Neural progenitor cell (in vitro differentiated cells): ENCODE data around the gene ADK. TPM values are rescaled to one million over a fixed set of nuclear protein-coding genes. Genes with fewer than 3 reads are reported as not detected.
"Not testable (repeated sequence)": the region's sequence is repeated elsewhere in the genome, so short reads cannot be mapped to it uniquely, and the experiment has no call there.

ENCODE experiments used
- DNase-seq: peaks from one replicate; pipeline ENCODE4 v3.0.0-alpha.2; 2016; ENCODE audit warnings: low spot score
- H2AFZ ChIP-seq: fragments of 200-600 bp; sonication (generic); replicated peaks from 2 replicates; pipeline ENCODE4 v1.6.1; 2016; ENCODE audit warnings: antibody characterized with exemption
- H3F3A ChIP-seq: fragments of 200-600 bp; sonication (generic); 2 replicates; pipeline ENCODE4 v1.6.1; 2016; ENCODE audit warnings: antibody characterized with exemption, low read depth
- H3K27ac ChIP-seq: fragments of 200-600 bp; sonication (generic); 2 replicates; pipeline ENCODE4 v1.5.1; 2016; ENCODE audit warnings: mild to moderate bottlenecking
- H3K27me3 ChIP-seq: fragments of 200-600 bp; sonication (generic); 2 replicates; pipeline ENCODE4 v1.6.1; 2016; ENCODE audit warnings: mild to moderate bottlenecking, moderate library complexity
- H3K36me3 ChIP-seq: fragments of 200-600 bp; sonication (generic); 2 replicates; pipeline ENCODE4 v1.5.1; 2016
- H3K4me1 ChIP-seq: fragments of 200-600 bp; sonication (generic); 2 replicates; pipeline ENCODE4 v1.6.1; 2016; ENCODE audit warnings: mixed run types
- H3K4me2 ChIP-seq: fragments of 200-600 bp; sonication (generic); 2 replicates; pipeline ENCODE4 v1.6.1; 2016
- H3K4me3 ChIP-seq: fragments of 200-600 bp; sonication (generic); 2 replicates; pipeline ENCODE4 v1.5.1; 2016
- H3K79me2 ChIP-seq: fragments of 200-600 bp; sonication (generic); 2 replicates; pipeline ENCODE4 v1.6.1; 2016; ENCODE audit warnings: low read depth
- H3K9ac ChIP-seq: fragments of 200-600 bp; sonication (generic); 2 replicates; pipeline ENCODE4 v1.6.1; 2016
- H3K9me3 ChIP-seq: fragments of 200-600 bp; sonication (generic); 2 replicates; pipeline ENCODE4 v1.5.1; 2016; ENCODE audit warnings: low read depth
- H4K20me1 ChIP-seq: fragments of 200-600 bp; sonication (generic); 2 replicates; pipeline ENCODE4 v1.6.1; 2016; ENCODE audit warnings: low read depth
- H3K27ac Mint-ChIP-seq: 3 replicates; pipeline ENCODE4 v1.8.0; 2021; ENCODE audit warnings: mixed read lengths
- H3K27me3 Mint-ChIP-seq: 2 replicates; pipeline ENCODE4 v1.8.0; 2022; ENCODE audit warnings: low read depth, mild to moderate bottlenecking, inconsistent platforms, moderate library complexity, mixed read lengths; ENCODE audit not compliant: insufficient read depth
- H3K36me3 Mint-ChIP-seq: 3 replicates; pipeline ENCODE4 v1.8.0; 2021; ENCODE audit warnings: mixed read lengths
- H3K4me1 Mint-ChIP-seq: 3 replicates; pipeline ENCODE4 v1.8.0; 2021; ENCODE audit warnings: mixed read lengths
- H3K4me3 Mint-ChIP-seq: 3 replicates; pipeline ENCODE4 v1.8.0; 2021; ENCODE audit warnings: mild to moderate bottlenecking, moderate library complexity, mixed read lengths
- H3K9me3 Mint-ChIP-seq: 3 replicates; pipeline ENCODE4 v1.8.0; 2020; ENCODE audit warnings: mixed read lengths
- EZH2 ChIP-seq: fragments of 200-600 bp; sonication (generic); IDR thresholded peaks from 2 replicates; pipeline ENCODE4 v1.6.1; 2017; ENCODE audit warnings: antibody characterized with exemption, mild to moderate bottlenecking, moderate library complexity
- EZH2phosphoT487 ChIP-seq: fragments of 200-600 bp; sonication (generic); IDR thresholded peaks from 2 replicates; pipeline ENCODE4 v1.6.1; 2017; ENCODE audit warnings: antibody characterized with exemption
- total RNA-seq: library from RNA; depleted of rRNA; stranded (reverse); fragments of >200 nt; gene quantifications from 2 replicates; pipeline ENCODE4 v1.2.3, GENCODE V29; 2015; ENCODE audit warnings: low replicate concordance
- TF ChIP-seq, protein P1 (sequence below): fragments of 200-600 bp; sonication (generic); IDR thresholded peaks from 2 replicates; pipeline ENCODE4 v1.5.1; 2017; ENCODE audit warnings: antibody characterized with exemption, mild to moderate bottlenecking

The ADK gene
- total RNA-seq, 1 donor from 2014 or later: 50.9 TPM

DNA sequence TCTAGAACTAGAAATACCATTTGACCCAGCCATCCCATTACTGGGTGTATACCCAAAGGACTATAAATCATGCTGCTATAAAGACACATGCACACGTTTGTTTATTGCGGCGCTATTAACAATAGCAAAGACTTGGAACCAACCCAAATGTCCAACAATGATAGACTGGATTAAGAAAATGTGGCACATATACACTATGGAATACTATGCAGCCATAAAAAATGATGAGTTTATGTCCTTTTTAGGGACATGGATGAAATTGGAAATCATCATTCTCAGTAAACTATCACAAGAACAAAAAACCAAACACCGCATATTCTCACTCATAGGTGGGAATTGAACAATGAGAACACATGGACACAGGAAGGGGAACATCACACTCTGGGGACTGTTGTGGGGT, 71.4 kb downstream of the ADK start:
- not testable (repeated sequence) for H3K79me2 ChIP-seq, H3K4me1 ChIP-seq, H3K27ac ChIP-seq, H2AFZ ChIP-seq, H3K27me3 Mint-ChIP-seq, H3K9me3 Mint-ChIP-seq, H3K4me1 Mint-ChIP-seq, H3K36me3 ChIP-seq, H3K9me3 ChIP-seq, H4K20me1 ChIP-seq, H3K4me2 ChIP-seq, H3K27me3 ChIP-seq, H3K27ac Mint-ChIP-seq, H3K4me3 ChIP-seq, H3F3A ChIP-seq, H3K4me3 Mint-ChIP-seq, H3K36me3 Mint-ChIP-seq, DNase-seq, H3K9ac ChIP-seq

DNA sequence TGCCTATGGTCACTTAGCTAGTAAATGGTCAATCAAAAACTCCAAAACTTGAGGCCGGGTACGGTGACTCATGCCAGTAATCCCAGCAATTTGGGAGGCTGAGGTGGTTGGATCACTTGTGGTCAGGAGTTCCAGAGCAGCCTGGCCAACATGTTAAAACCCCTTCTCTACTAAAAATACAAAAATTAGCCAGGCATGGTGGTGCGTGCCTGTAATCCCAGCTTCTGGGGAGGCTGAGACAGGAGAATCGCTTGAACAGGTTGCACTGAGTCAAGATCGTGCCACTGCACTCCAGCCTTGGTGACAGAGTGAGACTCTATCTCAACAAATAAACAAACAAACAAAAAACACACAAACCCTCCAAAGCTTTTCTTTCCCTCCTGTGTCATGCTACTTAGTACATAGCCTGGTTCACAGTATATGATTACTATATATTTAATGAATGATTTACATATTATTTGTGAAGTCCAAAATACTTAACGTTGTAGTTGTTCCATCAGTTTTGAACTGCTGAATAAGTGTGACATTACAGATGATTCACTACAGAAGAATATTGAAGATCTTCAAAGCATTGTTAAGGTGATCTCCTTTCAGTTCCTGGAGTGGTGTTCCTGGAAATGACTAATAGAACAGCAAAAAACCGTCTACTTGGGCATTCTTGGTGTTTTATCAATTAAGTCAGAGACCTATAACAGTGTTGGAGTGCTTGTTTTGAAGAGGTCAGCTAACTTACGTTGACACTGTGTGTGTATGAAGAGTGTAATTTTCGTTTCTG, 72.9 kb downstream of the ADK start:
- no peak overlapping the region for H2AFZ ChIP-seq
- peaks cover 2% of the 10 kb centered on the region for H3K9me3 Mint-ChIP-seq
- H3K79me2 ChIP-seq: no peaks in the 10 kb centered on the region
- TF ChIP-seq, protein P1, sequence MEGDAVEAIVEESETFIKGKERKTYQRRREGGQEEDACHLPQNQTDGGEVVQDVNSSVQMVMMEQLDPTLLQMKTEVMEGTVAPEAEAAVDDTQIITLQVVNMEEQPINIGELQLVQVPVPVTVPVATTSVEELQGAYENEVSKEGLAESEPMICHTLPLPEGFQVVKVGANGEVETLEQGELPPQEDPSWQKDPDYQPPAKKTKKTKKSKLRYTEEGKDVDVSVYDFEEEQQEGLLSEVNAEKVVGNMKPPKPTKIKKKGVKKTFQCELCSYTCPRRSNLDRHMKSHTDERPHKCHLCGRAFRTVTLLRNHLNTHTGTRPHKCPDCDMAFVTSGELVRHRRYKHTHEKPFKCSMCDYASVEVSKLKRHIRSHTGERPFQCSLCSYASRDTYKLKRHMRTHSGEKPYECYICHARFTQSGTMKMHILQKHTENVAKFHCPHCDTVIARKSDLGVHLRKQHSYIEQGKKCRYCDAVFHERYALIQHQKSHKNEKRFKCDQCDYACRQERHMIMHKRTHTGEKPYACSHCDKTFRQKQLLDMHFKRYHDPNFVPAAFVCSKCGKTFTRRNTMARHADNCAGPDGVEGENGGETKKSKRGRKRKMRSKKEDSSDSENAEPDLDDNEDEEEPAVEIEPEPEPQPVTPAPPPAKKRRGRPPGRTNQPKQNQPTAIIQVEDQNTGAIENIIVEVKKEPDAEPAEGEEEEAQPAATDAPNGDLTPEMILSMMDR: no peak
- TF ChIP-seq EZH2phosphoT487 (no peak), EZH2 (no peak)
- H3K4me2 ChIP-seq: no peak overlapping the region
- H3K36me3 ChIP-seq: no peaks in the 10 kb centered on the region
- H3K27me3 Mint-ChIP-seq: no peaks in the 10 kb centered on the region
- H3K9ac ChIP-seq: no peak overlapping the region
- H4K20me1 ChIP-seq: no peaks in the 10 kb centered on the region
- H3K27me3 ChIP-seq: no peaks in the 10 kb centered on the region
- no peaks in the 10 kb centered on the region for H3K36me3 Mint-ChIP-seq
- no peaks in the 10 kb centered on the region for H3K4me1 ChIP-seq
- H3K27ac Mint-ChIP-seq: no peak overlapping the region
- no peaks in the 10 kb centered on the region for H3F3A ChIP-seq
- H3K4me1 Mint-ChIP-seq: no peaks in the 10 kb centered on the region
- no peak overlapping the region for H3K4me3 ChIP-seq
- no peak overlapping the region for H3K4me3 Mint-ChIP-seq
- H3K9me3 ChIP-seq: no peaks in the 10 kb centered on the region
- no peak for DNase-seq
- H3K27ac ChIP-seq: no peak overlapping the region

DNA sequence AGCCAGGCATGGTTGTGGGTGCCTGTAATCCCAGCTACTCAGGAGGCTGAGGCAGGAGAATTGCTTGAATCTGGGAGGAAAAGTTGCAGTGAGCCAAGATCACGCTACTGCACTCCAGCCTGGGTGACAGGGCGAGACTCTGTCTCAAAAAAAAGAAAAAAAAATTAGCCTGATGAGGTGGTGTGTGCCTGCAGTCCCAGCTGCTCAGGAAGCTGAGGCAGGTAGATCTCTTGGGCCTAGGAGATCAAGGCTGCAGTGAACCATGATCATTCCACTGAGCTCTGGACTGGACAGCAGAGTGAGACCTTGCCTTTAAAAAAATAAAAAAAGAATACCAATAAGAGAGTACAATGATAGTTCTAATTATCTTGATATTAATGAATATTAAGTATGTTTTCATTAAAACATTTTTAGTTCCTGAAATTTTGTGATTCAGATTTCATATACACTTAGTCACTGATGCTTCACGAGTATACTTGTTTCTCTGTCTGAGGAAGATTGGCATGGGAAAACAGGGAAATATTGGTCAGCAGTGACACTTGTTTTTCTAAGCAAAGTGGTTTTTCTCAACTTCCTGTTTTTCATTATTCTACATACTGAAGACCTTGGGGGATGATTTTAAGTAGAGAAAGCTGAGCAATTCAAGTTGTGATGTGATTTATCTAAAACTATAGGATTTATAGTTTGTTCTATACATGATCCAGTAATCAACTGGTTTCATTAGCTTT, 76.8 kb downstream of the ADK start:
- peaks cover 3% of the 10 kb centered on the region for H3K27me3 Mint-ChIP-seq
- no peaks in the 10 kb centered on the region for H3K4me1 Mint-ChIP-seq
- H4K20me1 ChIP-seq: no peaks in the 10 kb centered on the region
- no peak overlapping the region for H2AFZ ChIP-seq
- H3K27ac ChIP-seq: no peak overlapping the region
- H3K4me1 ChIP-seq: no peaks in the 10 kb centered on the region
- DNase-seq: no peak
- H3K9me3 Mint-ChIP-seq: no peaks in the 10 kb centered on the region
- H3K4me3 ChIP-seq: no peak overlapping the region
- no peaks in the 10 kb centered on the region for H3K79me2 ChIP-seq
- H3K4me2 ChIP-seq: no peak overlapping the region
- H3F3A ChIP-seq: no peaks in the 10 kb centered on the region
- no peak for TF ChIP-seq EZH2phosphoT487
- TF ChIP-seq, protein P1: no peak
- TF ChIP-seq EZH2: no peak
- H3K4me3 Mint-ChIP-seq: no peak overlapping the region
- H3K36me3 ChIP-seq: no peaks in the 10 kb centered on the region
- no peaks in the 10 kb centered on the region for H3K36me3 Mint-ChIP-seq
- no peak overlapping the region for H3K9ac ChIP-seq
- no peaks in the 10 kb centered on the region for H3K27me3 ChIP-seq
- no peaks in the 10 kb centered on the region for H3K9me3 ChIP-seq
- H3K27ac Mint-ChIP-seq: no peak overlapping the region

DNA sequence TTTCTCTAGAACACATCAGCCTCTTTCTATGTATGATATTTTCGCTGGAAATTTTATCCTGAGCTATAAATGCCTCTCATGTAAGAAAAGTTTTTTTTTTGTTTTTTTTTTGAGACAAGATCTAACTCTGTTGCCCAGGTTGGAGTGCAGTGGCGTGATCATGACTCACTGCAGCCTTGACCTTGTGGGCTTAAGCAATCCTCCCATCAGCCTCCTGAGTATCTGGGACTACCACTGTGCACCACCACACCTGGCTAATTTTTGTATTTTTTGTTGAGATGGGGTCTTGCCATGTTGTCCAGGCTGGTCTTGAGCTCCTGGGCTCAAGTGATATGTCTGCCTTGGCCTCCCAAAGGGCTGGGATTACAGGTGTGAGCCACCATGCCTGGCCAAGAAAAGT, 80.4 kb downstream of the ADK start:
- no peaks in the 10 kb centered on the region for H4K20me1 ChIP-seq
- H3K9ac ChIP-seq: no peak overlapping the region
- no peak overlapping the region for H3K4me3 ChIP-seq
- DNase-seq: no peak
- no peaks in the 10 kb centered on the region for H3K27me3 ChIP-seq
- no peaks in the 10 kb centered on the region for H3K36me3 Mint-ChIP-seq
- no peaks in the 10 kb centered on the region for H3K36me3 ChIP-seq
- H3K4me1 Mint-ChIP-seq: no peaks in the 10 kb centered on the region
- H3K9me3 Mint-ChIP-seq: no peaks in the 10 kb centered on the region
- no peaks in the 10 kb centered on the region for H3K4me1 ChIP-seq
- no peak overlapping the region for H3K27ac ChIP-seq
- no peak overlapping the region for H3K4me3 Mint-ChIP-seq
- H3K4me2 ChIP-seq: no peak overlapping the region
- TF ChIP-seq, protein P1: no peak
- TF ChIP-seq EZH2phosphoT487 (no peak), EZH2 (no peak)
- H3F3A ChIP-seq: no peaks in the 10 kb centered on the region
- no peak overlapping the region for H2AFZ ChIP-seq
- H3K27ac Mint-ChIP-seq: no peak overlapping the region
- H3K27me3 Mint-ChIP-seq: peaks cover 3% of the 10 kb centered on the region
- H3K9me3 ChIP-seq: no peaks in the 10 kb centered on the region
- no peaks in the 10 kb centered on the region for H3K79me2 ChIP-seq
